Activated CD4-positive, alpha-beta T cell treated with anti-CD3 and anti-CD28 coated beads for 1 hour (primary cell): ENCODE results near the gene ZSWIM8.
"Not testable (repeated sequence)": the region's sequence is repeated elsewhere in the genome, so short reads cannot be mapped to it uniquely, and the experiment has no call there.

Source experiments
- DNase-seq: peaks from one replicate; pipeline ENCODE4 v3.0.0-alpha.2; 2020

ZSWIM8 gene

DNA sequence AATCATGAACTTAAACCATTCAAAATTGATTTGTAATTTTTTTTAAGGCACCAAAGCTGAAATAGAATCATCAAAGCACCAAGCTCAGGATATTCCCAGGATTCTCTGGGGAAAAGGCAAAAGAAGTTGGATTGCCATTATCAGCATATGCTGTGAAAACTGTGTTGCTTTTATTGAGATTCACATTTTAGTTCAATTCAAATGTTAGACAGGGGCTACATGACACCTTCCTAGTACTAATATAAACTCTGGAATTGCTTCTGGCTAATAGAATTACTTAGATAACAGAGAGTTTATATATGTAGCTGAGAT, 30.3 kb downstream of the ZSWIM8 start:
- no peak for DNase-seq

DNA sequence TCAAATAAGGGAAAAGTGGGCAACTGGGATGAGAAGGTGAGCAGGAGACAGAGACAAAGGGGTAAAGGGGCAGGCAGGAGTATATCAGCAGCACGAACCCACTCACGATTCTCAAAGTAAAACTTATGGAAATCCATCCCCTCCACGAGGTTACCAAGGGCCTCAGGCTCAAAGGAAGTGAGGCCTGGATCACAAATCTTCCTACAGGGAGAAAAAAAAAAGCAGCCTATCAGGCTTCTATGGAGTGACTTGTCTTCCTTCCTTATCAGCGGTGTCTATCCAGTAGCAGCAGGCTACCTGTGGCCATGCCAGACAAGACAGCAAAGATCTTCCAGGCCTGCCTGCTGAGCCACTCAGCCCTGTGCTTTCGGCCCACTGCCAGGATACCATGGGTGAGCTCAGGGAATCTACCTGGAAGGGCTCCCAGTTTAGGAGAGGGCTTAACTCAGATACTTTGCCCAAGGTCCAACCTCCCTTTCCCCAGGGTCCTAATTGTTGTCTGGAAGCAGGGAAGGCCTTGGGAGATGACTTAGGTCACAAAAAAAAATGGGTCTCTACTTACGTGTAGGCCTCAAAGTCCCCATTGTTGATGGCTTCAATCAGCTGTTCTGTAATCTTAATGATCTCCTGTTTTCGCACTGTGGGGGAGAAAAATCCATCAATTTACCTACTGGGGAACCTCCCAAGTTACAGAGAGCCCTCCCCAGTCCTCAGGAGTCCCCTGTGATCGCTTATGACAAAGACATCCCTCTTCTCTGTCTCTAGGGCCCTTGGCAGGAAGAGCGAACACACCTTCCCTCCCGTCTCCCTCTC, 31.7 kb downstream of the ZSWIM8 start:
- no peak for DNase-seq

GRCh38 chr10:73817826-73818225, 32.4 kb downstream of the ZSWIM8 start:
- DNase-seq: no peak

DNA sequence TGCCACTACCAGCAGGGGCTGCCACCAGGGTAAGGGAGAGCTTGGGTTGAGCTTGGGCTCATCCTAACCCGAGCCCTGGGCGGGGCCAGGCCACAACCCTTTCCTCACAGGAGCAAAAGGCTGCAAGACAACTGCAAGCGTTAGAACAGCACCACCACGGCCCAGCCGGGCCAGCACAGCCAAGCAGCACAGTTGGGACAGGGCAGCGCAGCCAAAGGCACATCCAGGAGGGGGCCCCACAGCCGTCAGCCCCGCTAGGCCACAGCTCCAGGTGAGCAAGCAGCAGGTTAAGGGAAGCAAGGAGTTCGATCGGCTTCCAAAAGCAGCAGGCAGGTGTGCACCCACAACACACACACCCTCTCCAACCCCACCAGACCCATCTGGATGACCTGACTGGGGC, 33.0 kb downstream of the ZSWIM8 start:
- DNase-seq: no peak

DNA sequence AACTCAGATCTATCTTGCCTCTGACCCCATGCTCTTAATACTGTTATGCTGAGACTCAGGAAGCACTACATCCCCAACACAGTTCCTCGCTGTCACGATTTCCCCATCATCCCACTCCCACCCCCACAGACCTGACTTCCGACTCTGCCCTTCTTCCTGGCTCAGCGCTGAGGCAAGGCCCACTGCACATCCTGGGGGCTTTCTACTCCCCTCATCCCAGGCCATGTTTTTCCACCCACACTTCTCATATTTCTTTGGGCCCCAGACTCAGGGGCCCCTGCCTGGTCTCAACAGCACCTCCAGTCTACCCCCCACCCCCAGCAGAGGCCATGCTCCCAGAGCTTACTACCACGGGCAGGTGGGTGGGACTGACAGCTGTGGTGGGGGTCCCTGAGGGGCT, 33.7 kb downstream of the ZSWIM8 start:
- DNase-seq: no peak

GRCh38 chr10:73819513-73820093, 34.2 kb downstream of the ZSWIM8 start:
- no peak for DNase-seq

GRCh38 chr10:73823391-73823790, 38.0 kb downstream of the ZSWIM8 start:
- no peak for DNase-seq

DNA sequence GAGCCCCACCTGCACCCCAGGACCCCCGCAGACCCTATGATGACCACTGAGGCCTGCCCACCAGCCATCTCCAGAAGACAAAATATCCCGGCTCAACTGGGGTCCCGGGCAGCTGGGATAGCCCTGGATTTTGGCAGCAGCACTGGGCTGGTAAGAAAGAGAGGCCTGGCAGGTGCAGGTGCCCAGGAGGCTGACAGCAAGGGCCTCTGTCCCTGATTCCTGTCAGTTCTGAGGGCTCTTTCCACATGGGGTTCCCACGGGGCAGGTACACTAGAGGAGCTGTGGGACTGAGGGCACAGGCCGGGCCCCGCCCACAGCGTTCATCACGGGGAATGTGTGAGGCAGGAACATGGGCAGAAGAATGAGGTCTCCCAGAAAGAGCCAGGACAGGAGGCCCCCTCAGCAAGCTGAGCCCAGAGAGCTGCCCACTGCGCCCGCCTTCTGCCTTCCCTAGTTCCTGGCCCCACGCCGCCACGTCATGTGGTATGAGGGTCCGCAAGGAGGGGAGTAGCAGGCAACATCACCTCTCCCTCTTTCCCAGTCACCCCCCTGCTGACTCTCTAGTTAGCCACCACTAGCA, 38.8 kb downstream of the ZSWIM8 start:
- no peak for DNase-seq

DNA sequence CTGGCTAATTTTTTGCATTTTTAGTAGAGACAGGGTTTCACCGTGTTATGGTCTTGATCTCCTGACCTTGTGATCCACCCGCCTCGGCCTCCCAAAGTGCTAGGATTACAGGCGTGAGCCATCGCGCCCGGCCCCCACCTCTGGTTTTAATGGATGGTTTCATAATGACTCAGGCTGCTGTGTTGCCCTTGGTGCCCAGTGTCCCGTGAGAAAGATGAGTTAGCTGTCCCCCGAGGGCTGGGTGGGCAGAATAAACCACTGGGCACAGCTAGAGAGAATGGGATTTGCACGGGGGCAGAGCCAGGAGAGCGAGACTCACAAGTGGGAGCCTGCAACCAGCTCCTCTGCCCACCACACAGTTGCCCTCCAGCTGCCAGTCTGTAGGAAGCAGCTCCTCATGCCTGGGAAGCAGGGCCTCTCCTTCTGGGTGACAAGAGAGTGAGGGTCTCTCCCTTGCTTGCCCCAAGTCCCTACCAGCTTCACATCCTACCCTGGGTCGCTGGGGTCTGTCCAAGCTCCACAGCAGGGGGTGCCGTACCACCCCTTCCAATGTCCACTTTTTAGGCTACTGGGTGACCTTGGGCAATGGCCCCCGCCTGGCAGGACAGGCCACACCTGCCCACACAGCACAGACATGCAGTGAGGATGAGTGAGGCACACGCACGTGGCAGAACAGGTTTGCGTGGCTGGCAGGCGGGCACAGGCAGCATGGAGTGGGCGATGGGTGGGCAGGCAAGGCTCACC, 42.1 kb downstream of the ZSWIM8 start:
- DNase-seq: no peak

DNA sequence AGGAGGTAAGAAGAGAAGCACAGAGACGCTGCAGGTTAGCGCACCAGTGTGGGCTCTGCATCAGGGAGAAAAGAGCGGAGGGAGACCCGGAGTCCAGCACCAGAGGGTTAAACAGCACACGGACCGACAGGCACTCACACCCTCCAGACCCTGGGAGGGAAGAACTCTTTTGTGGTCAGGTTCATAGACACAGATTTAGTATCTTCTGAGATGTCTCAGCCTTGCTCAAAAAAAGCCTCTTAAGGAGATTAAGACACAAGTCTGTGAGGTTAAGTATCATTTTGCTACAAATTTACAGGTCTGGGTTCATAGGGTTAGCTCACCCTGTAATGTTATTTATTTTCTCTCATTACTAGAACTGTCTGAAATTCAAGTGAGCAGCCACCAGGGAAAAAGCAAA, 42.8 kb downstream of the ZSWIM8 start:
- no peak for DNase-seq

DNA sequence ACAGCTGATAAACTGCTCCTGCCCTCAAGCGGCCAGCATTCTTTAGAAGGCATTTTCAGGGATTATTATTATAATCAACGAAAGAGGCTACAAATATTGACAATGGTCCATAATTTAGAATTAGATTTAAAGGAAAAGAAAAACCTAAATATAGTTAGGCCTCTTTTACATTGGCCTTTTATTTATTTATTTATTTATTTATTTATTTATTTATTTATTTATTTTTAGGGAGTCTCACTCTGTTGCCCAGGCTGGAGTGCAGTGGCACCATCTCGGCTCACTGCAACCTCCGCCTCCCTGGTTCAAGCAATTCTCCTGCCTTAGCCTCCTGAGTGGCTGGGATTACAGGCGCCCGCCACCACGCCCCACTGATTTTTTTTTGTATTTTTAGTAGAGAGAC, 43.7 kb downstream of the ZSWIM8 start:
- not testable (repeated sequence) for DNase-seq

- DNase-seq: no peak
Measured at GRCh38 chr10:73836427-73836980, 51.1 kb downstream of the ZSWIM8 start.

DNA sequence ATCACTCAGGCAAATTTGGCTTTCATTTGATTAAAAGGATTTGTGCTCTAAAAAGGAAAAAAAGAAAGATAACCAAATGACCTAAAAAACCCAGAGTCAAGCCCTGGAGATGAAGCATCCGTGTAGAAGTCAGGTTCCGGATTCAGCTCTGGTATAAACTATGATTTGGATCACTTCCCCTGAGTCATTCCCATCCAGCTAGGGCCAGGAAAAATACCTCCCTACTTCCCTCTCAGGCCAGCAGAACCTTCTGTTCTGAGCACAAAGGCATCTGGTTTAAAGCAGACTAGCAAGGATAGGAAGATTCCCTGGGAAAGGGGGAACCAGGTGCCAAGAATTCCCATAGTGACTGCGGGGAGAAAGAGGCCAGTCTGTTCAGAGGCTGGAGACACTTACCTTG, 51.7 kb downstream of the ZSWIM8 start:
- DNase-seq: no peak

DNA sequence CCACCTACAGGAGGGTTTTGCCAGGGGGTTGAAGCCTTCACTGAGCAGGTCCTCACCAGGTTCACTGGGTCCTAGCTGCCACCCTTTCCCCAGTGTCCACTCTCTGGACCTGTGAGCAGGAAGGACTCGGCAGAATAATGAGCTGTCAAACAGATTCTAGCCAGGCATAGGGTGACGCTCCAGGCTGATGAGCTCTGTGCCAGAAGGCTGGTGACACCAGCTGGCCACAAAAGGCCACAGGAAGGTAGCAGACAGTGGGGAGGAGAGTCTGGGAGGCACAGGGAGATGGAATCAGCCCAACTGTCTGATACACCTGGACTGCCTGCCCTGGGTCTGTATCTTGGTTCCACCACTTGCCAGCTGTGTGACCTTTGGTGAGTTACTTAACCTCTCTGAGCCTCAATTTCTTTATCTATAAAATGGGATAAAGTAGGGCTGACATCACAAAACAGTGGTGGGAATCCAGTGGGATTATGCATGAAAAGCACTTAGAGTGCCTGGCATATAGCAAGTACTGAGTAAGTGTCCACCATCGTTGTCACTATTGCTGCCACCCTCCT, 52.7 kb downstream of the ZSWIM8 start:
- DNase-seq: no peak

DNA sequence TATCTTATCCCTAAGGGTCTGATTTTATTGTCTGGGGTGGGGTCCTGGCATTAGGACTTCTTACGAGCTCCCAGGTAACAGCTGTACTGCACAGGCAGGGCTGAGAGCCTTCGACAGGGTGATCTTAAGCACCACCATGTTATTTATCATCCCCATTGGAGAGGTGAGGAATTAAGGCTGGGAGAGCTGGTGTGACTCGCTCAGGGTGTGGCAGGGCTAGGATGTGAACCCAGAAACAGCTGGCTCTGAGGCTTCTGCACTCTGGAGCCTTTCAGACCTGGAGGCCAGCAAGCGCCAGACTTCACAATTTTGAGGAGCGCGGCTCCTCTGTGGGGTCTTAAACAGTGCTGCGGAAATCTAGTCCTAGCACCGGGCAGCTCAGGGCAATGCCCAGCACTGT, 53.4 kb downstream of the ZSWIM8 start:
- no peak for DNase-seq

- DNase-seq: no peak
Measured at GRCh38 chr10:73839276-73839966, 54.0 kb downstream of the ZSWIM8 start.

GRCh38 chr10:73840056-73840402, 54.6 kb downstream of the ZSWIM8 start:
- no peak for DNase-seq

GRCh38 chr10:73840403-73841060, 55.1 kb downstream of the ZSWIM8 start:
- DNase-seq: no peak

DNA sequence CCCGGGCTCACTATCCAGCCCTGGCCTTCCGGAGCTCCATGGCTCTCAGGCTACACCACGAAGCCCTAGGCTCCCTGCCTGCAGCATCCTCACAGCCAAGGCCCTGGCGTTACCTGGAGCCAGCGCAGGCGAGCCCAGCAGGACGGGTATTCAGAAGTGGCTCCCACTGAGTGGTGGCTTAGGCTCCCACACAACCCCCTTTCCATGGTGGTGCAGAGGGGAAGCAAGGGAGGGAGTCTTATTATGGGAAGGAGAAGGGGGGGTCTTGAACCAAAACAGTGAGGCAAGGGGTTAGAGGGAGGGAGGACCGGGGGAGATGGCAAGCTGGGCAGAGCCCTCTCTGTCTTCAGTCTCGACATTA, 55.6 kb downstream of the ZSWIM8 start:
- DNase-seq: no peak

DNA sequence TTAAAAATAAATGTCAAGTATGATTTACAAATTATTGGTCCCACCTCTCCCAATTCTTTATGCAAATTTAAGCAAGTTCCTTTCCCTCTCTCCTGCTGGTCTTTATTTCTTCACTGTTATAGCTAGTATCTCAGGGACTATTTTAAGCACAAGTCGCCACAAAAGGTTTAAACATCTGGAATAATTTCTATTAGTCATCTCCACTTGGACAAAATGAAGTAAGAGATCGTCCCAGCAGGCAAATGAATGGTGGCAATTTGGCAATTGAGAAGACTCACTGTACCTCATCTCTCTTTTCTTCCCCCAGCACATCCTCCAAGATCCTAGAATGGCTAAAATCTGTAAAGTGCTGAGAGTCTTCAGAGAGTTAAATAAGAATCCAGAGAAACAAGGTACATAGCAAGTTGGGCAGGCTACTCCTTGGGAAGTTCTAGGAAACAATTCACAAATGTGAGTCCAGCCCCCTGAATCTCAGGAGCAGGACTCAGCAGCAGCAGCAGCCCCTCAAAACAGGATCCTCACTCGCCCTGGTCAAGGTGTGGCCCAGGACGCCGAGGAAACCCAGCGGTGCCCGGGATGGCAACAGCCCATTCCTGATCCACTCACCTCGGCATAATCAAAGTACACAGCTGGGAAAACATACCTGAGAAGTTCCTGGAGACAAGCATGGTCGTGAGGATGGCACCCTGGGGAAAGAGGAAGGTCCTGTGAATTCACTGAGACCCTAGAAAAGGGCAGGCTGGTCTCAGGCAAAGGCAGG, 56.3 kb downstream of the ZSWIM8 start:
- DNase-seq: no peak

GRCh38 chr10:73842349-73842748, 56.9 kb downstream of the ZSWIM8 start:
- no peak for DNase-seq
